ENCODE measurements around the gene SOD3. TPM values are rescaled to one million over a fixed set of nuclear protein-coding genes. Genes with fewer than 3 reads are reported as not detected.

The SOD3 gene
- total and polyA plus RNA-seq, 7 experiments from 2014 or later: not detected

- H3K27ac ChIP-seq (ENCODE audit: low read depth, low read length): no peak overlapping the region
- intact Hi-C loops (cut with micrococcal nuclease): no loop called here
- no peaks in the 10 kb centered on the region for H3K9me3 ChIP-seq (ENCODE audit: control insufficient read depth in 2 of 3, low read length in 3 of 3)
- ChIA-PET POLR2A (no interaction called here), CTCF (no interaction called here)
- no peak overlapping the region for H3K27ac Mint-ChIP-seq
- no peaks in the 10 kb centered on the region for H3K36me3 ChIP-seq (ENCODE audit: control insufficient read depth in 2 of 3, insufficient read depth in 3 of 3, low read length in 3 of 3)
- no peaks in the 10 kb centered on the region for H3K4me1 ChIP-seq (ENCODE audit: control insufficient read depth in 2 of 2, insufficient read depth in 2 of 2, low read length in 2 of 2)
- peaks cover 0 to 6% (median 2%) of the 10 kb centered on the region in 11 donors for H3K9me3 Mint-ChIP-seq
- H3K27me3 Mint-ChIP-seq: peaks cover 23 to 50% (median 40%) of the 10 kb centered on the region in 5 donors
- H3K4me3 Mint-ChIP-seq: no peak overlapping the region
- peaks cover 0 to 8% (median 0%) of the 10 kb centered on the region in 5 donors for H3K36me3 Mint-ChIP-seq
- H3K4me3 ChIP-seq (ENCODE audit: low read length): no peak overlapping the region
- H3K27me3 ChIP-seq (ENCODE audit: control insufficient read depth in 2 of 2, insufficient read depth in 2 of 2, low read length in 2 of 2): no peaks in the 10 kb centered on the region
- H3K4me1 Mint-ChIP-seq: peaks cover 0 to 14% (median 0%) of the 10 kb centered on the region in 7 donors
- no peak for ATAC-seq
- no peak for DNase-seq
Measured at GRCh38 chr4:24795666-24796381, 451 bp downstream of the SOD3 start.

GRCh38 chr4:24796620-24797019 is 1.2 kb downstream of the SOD3 start:
- H3K36me3 ChIP-seq (ENCODE audit: control insufficient read depth in 2 of 3, insufficient read depth in 3 of 3, low read length in 3 of 3): no peaks in the 10 kb centered on the region
- Mint-ChIP-seq H3K4me1 (peaks cover 0 to 15% (median 0%) of the 10 kb centered on the region in 7 donors), H3K4me3 (no peak overlapping the region), H3K36me3 (peaks cover 0 to 8% (median 0%) of the 10 kb centered on the region in 5 donors), H3K27me3 (peaks cover 30 to 51% (median 45%) of the 10 kb centered on the region in 5 donors), H3K9me3 (peaks cover 0 to 6% (median 2%) of the 10 kb centered on the region in 11 donors), H3K27ac (no peak overlapping the region)
- no peak overlapping the region for H3K27ac ChIP-seq (ENCODE audit: low read depth, low read length)
- ChIA-PET CTCF (no interaction called here), POLR2A (no interaction called here)
- ATAC-seq (no peak), DNase-seq (no peak)
- H3K27me3 ChIP-seq (ENCODE audit: control insufficient read depth in 2 of 2, insufficient read depth in 2 of 2, low read length in 2 of 2): no peaks in the 10 kb centered on the region
- intact Hi-C loops (cut with micrococcal nuclease): no loop called here
- no peaks in the 10 kb centered on the region for H3K4me1 ChIP-seq (ENCODE audit: control insufficient read depth in 2 of 2, insufficient read depth in 2 of 2, low read length in 2 of 2)
- H3K9me3 ChIP-seq (ENCODE audit: control insufficient read depth in 2 of 3, low read length in 3 of 3): no peaks in the 10 kb centered on the region
- H3K4me3 ChIP-seq (ENCODE audit: low read length): no peak overlapping the region

- Histone ChIP-seq H3K27me3 (ENCODE audit: control insufficient read depth in 2 of 2, insufficient read depth in 2 of 2, low read length in 2 of 2) (no peaks in the 10 kb centered on the region), H3K9me3 (ENCODE audit: control insufficient read depth in 2 of 3, low read length in 3 of 3) (no peaks in the 10 kb centered on the region), H3K27ac (ENCODE audit: low read depth, low read length) (no peak overlapping the region), H3K4me3 (ENCODE audit: low read length) (no peak overlapping the region), H3K4me1 (ENCODE audit: control insufficient read depth in 2 of 2, insufficient read depth in 2 of 2, low read length in 2 of 2) (no peaks in the 10 kb centered on the region), H3K36me3 (ENCODE audit: control insufficient read depth in 2 of 3, insufficient read depth in 3 of 3, low read length in 3 of 3) (no peaks in the 10 kb centered on the region)
- Mint-ChIP-seq H3K4me3 (no peak overlapping the region), H3K27me3 (peaks cover 42 to 57% (median 51%) of the 10 kb centered on the region in 5 donors), H3K27ac (no peak overlapping the region), H3K9me3 (peaks cover 0 to 9% (median 2%) of the 10 kb centered on the region in 11 donors), H3K4me1 (peaks cover 0 to 15% (median 0%) of the 10 kb centered on the region in 7 donors), H3K36me3 (peaks cover 0 to 8% (median 0%) of the 10 kb centered on the region in 5 donors)
- intact Hi-C loops (cut with micrococcal nuclease): no loop called here
- POLR2A ChIA-PET: no interaction called here
- ATAC-seq (no peak), DNase-seq (no peak)
- CTCF ChIA-PET: no interaction called here
Measured at GRCh38 chr4:24798036-24798610, 2.8 kb downstream of the SOD3 start.

GRCh38 chr4:24799196-24799543 is 3.8 kb downstream of the SOD3 start:
- Histone ChIP-seq H3K4me1 (ENCODE audit: control insufficient read depth in 2 of 2, insufficient read depth in 2 of 2, low read length in 2 of 2) (no peaks in the 10 kb centered on the region), H3K4me3 (ENCODE audit: low read length) (no peak overlapping the region), H3K9me3 (ENCODE audit: control insufficient read depth in 2 of 3, low read length in 3 of 3) (no peaks in the 10 kb centered on the region), H3K27ac (ENCODE audit: low read depth, low read length) (no peak overlapping the region), H3K36me3 (ENCODE audit: control insufficient read depth in 2 of 3, insufficient read depth in 3 of 3, low read length in 3 of 3) (no peaks in the 10 kb centered on the region), H3K27me3 (ENCODE audit: control insufficient read depth in 2 of 2, insufficient read depth in 2 of 2, low read length in 2 of 2) (no peaks in the 10 kb centered on the region)
- no peak overlapping the region for H3K27ac Mint-ChIP-seq
- ChIA-PET CTCF (no interaction called here), POLR2A (no interaction called here)
- no peak for DNase-seq
- no peak overlapping the region for H3K4me3 Mint-ChIP-seq
- peaks cover 0 to 8% (median 0%) of the 10 kb centered on the region in 5 donors for H3K36me3 Mint-ChIP-seq
- intact Hi-C loops (cut with micrococcal nuclease): no loop called here
- peaks cover 44 to 62% (median 49%) of the 10 kb centered on the region in 5 donors for H3K27me3 Mint-ChIP-seq
- no peak for ATAC-seq
- peaks cover 0 to 9% (median 2%) of the 10 kb centered on the region in 11 donors for H3K9me3 Mint-ChIP-seq
- H3K4me1 Mint-ChIP-seq: peaks cover 0 to 13% (median 0%) of the 10 kb centered on the region in 7 donors

- H3K4me1 ChIP-seq (ENCODE audit: control insufficient read depth in 2 of 2, insufficient read depth in 2 of 2, low read length in 2 of 2): no peaks in the 10 kb centered on the region
- ChIA-PET CTCF (no interaction called here), POLR2A (no interaction called here)
- no peak overlapping the region for H3K4me3 ChIP-seq (ENCODE audit: low read length)
- intact Hi-C loops (cut with micrococcal nuclease): no loop called here
- no peak for DNase-seq
- H3K9me3 ChIP-seq (ENCODE audit: control insufficient read depth in 2 of 3, low read length in 3 of 3): no peaks in the 10 kb centered on the region
- peaks cover 0 to 13% (median 0%) of the 10 kb centered on the region in 7 donors for H3K4me1 Mint-ChIP-seq
- H3K27me3 ChIP-seq (ENCODE audit: control insufficient read depth in 2 of 2, insufficient read depth in 2 of 2, low read length in 2 of 2): no peaks in the 10 kb centered on the region
- H3K27me3 Mint-ChIP-seq: peaks cover 44 to 58% (median 49%) of the 10 kb centered on the region in 5 donors
- no peaks in the 10 kb centered on the region for H3K36me3 ChIP-seq (ENCODE audit: control insufficient read depth in 2 of 3, insufficient read depth in 3 of 3, low read length in 3 of 3)
- no peak overlapping the region for H3K4me3 Mint-ChIP-seq
- H3K36me3 Mint-ChIP-seq: peaks cover 0 to 8% (median 0%) of the 10 kb centered on the region in 5 donors
- peaks cover 0 to 9% (median 2%) of the 10 kb centered on the region in 11 donors for H3K9me3 Mint-ChIP-seq
- H3K27ac ChIP-seq (ENCODE audit: low read depth, low read length): no peak overlapping the region
- no peak overlapping the region for H3K27ac Mint-ChIP-seq
- ATAC-seq: no peak
Measured at GRCh38 chr4:24799544-24800324, 4.4 kb downstream of the SOD3 start.

- Histone ChIP-seq H3K9me3 (ENCODE audit: control insufficient read depth in 2 of 3, low read length in 3 of 3) (no peaks in the 10 kb centered on the region), H3K4me3 (ENCODE audit: low read length) (no peak overlapping the region), H3K4me1 (ENCODE audit: control insufficient read depth in 2 of 2, insufficient read depth in 2 of 2, low read length in 2 of 2) (no peaks in the 10 kb centered on the region), H3K27ac (ENCODE audit: low read depth, low read length) (no peak overlapping the region), H3K27me3 (ENCODE audit: control insufficient read depth in 2 of 2, insufficient read depth in 2 of 2, low read length in 2 of 2) (no peaks in the 10 kb centered on the region), H3K36me3 (ENCODE audit: control insufficient read depth in 2 of 3, insufficient read depth in 3 of 3, low read length in 3 of 3) (no peaks in the 10 kb centered on the region)
- no peak for DNase-seq
- ChIA-PET POLR2A (no interaction called here), CTCF (no interaction called here)
- H3K4me1 Mint-ChIP-seq: peaks cover 0 to 12% (median 0%) of the 10 kb centered on the region in 7 donors
- peaks cover 44 to 51% (median 49%) of the 10 kb centered on the region in 5 donors for H3K27me3 Mint-ChIP-seq
- ATAC-seq: no peak
- no peak overlapping the region for H3K4me3 Mint-ChIP-seq
- intact Hi-C loops (cut with micrococcal nuclease): no loop called here
- peaks cover 0 to 7% (median 2%) of the 10 kb centered on the region in 11 donors for H3K9me3 Mint-ChIP-seq
- peaks cover 0 to 8% (median 0%) of the 10 kb centered on the region in 5 donors for H3K36me3 Mint-ChIP-seq
- H3K27ac Mint-ChIP-seq: no peak overlapping the region
Measured at GRCh38 chr4:24800325-24800895, 5.0 kb downstream of the SOD3 start.

Data from naive thymus-derived CD4-positive, alpha-beta T cell (primary cell).